Endothelial cell of umbilical vein (primary cell): ENCODE data around the gene EHBP1L1. TPM values are rescaled to one million over a fixed set of nuclear protein-coding genes. Genes with fewer than 3 reads are reported as not detected.

Source experiments
- BruUV-seq: library from RNA; stranded (reverse); fragments of 400-500 nt; replicated peaks from 2 replicates; lab custom pipeline; 2021; lab: Mats Ljungman, UMichigan
- CTCF ChIA-PET: fragments of 300-600, 350-600 bp; sonication (Branson Sonifier 250); formaldehyde crosslinking; loops from one replicate; lab custom pipeline; 2021; ENCODE audit warnings: antibody characterized with exemption, inconsistent platforms; lab: Charles Lee
- POLR2A ChIA-PET: fragments of 300-600, 350-600 bp; sonication (Branson Sonifier 250); formaldehyde crosslinking; loops from one replicate; lab custom pipeline; 2021; ENCODE audit warnings: antibody characterized with exemption, inconsistent platforms; lab: Charles Lee
- DNase-seq: peaks from one replicate; pipeline ENCODE4 v3.0.0-alpha.2; 2011; ENCODE audit warnings: low read depth, low spot score
- FAIRE-seq: peaks from 2 replicates; lab custom pipeline; 2011; peaks lifted over from hg19 to GRCh38; lab: Jason Lieb, UNC
- H2AFZ ChIP-seq: 2 replicates; pipeline ENCODE4 v1.6.0; 2012; ENCODE audit warnings: low read depth, low read length, control low read depth, inconsistent platforms
- H3K27ac ChIP-seq: 2 replicates; pipeline ENCODE4 v1.5.1; 2011; ENCODE audit warnings: low read depth, mild to moderate bottlenecking, control low read depth, low read length, moderate library complexity; ENCODE audit not compliant: insufficient read depth
- H3K27me3 ChIP-seq, 2 experiments: 2 replicates each; pipeline versions ENCODE4 v1.6.0 to v1.6.1; 2011; ENCODE audit warnings: low read length in 2 of 2, mixed read lengths in 1 of 2; ENCODE audit not compliant: control insufficient read depth in 2 of 2, insufficient read depth in 2 of 2
- H3K36me3 ChIP-seq, 2 experiments: 2 replicates in 1 of 2; 3 replicates in 1 of 2; pipeline ENCODE4 v1.5.1; 2011; ENCODE audit warnings: low read length in 2 of 2, mild to moderate bottlenecking in 1 of 2, moderate library complexity in 1 of 2; ENCODE audit not compliant: control insufficient read depth in 2 of 2, insufficient read depth in 2 of 2; ENCODE audit errors: extremely low read depth in 1 of 2
- H3K4me1 ChIP-seq: 3 replicates; pipeline ENCODE4 v1.5.1; 2011; ENCODE audit warnings: mild to moderate bottlenecking, low read length; ENCODE audit not compliant: control insufficient read depth, insufficient read depth; ENCODE audit errors: extremely low read depth
- H3K4me2 ChIP-seq: 2 replicates; pipeline ENCODE4 v1.6.1; 2011; ENCODE audit warnings: low read length, control low read depth, mixed read lengths; ENCODE audit not compliant: insufficient read depth
- H3K4me3 ChIP-seq, 3 experiments: fragments of 200-600 bp in 1 of 3; sonication (generic), shearing (Covaris generic) in 1 of 3; replicated peaks in 1 of 3; 2 replicates each; pipeline ENCODE4 v1.5.1; 2011 to 2016; ENCODE audit warnings: control low read depth in 3 of 3, low read length in 3 of 3, mild to moderate bottlenecking in 2 of 3, inconsistent platforms in 1 of 3, low read depth in 1 of 3, moderate library complexity in 1 of 3; ENCODE audit not compliant: insufficient read depth in 1 of 3
- H3K79me2 ChIP-seq: 2 replicates; pipeline ENCODE4 v1.6.0; 2012; ENCODE audit warnings: low read length, inconsistent platforms; ENCODE audit not compliant: control insufficient read depth, insufficient read depth
- H3K9ac ChIP-seq: replicated peaks from 2 replicates; pipeline ENCODE3; 2011; ENCODE audit warnings: low read length, control low read depth; ENCODE audit not compliant: insufficient read depth; ENCODE audit errors: extremely low read depth
- H3K9me1 ChIP-seq: replicated peaks from 3 replicates; pipeline ENCODE4 v1.6.0; 2011; ENCODE audit warnings: mild to moderate bottlenecking, low read length; ENCODE audit not compliant: control insufficient read depth, insufficient read depth; ENCODE audit errors: extremely low read depth
- H3K9me3 ChIP-seq: replicated peaks from 2 replicates; pipeline ENCODE4 v1.5.1; 2012; ENCODE audit warnings: low read length, inconsistent platforms; ENCODE audit not compliant: control insufficient read depth, insufficient read depth
- H4K20me1 ChIP-seq: replicated peaks from 2 replicates; pipeline ENCODE3; 2011; ENCODE audit warnings: mild to moderate bottlenecking, low read length; ENCODE audit not compliant: control insufficient read depth, insufficient read depth; ENCODE audit errors: extremely low read depth
- EZH2 ChIP-seq: IDR thresholded peaks from 2 replicates; pipeline ENCODE4 v1.6.1; 2012; ENCODE audit warnings: borderline replicate concordance, low read depth, mild to moderate bottlenecking, moderate library complexity, low read length, inconsistent platforms; ENCODE audit not compliant: severe bottlenecking
- FOS ChIP-seq: IDR thresholded peaks from 2 replicates; pipeline ENCODE4 v1.6.1; 2011; ENCODE audit warnings: mild to moderate bottlenecking, low read length, moderate library complexity, borderline replicate concordance; ENCODE audit not compliant: insufficient read depth
- GATA2 ChIP-seq: IDR thresholded peaks from 2 replicates; pipeline ENCODE4 v1.7.0; 2011; ENCODE audit warnings: low read depth, mild to moderate bottlenecking, moderate library complexity, mixed read lengths, low read length; ENCODE audit not compliant: insufficient read length, insufficient read depth
- JUN ChIP-seq: IDR thresholded peaks from 2 replicates; pipeline ENCODE4 v1.6.1; 2011; ENCODE audit warnings: borderline replicate concordance, low read depth; ENCODE audit not compliant: insufficient read length, insufficient read depth
- POLR2A ChIP-seq: IDR thresholded peaks from 2 replicates; pipeline ENCODE4 v1.6.1; 2012; ENCODE audit warnings: low read depth, mild to moderate bottlenecking, control low read depth, low read length
- POLR2AphosphoS5 ChIP-seq: IDR thresholded peaks from 2 replicates; pipeline ENCODE4 v1.6.1; 2012; ENCODE audit warnings: low read depth, mild to moderate bottlenecking, control low read depth, low read length, moderate library complexity; ENCODE audit not compliant: insufficient read depth
- dilution Hi-C: fragments of 300-500 bp; cut with MboI; formaldehyde crosslinking; loops from one replicate; pipeline ENCODE4 v1.15.0; 2019; ENCODE audit warnings: low sequenced_read_pairs; ENCODE audit not compliant: extremely low pct_ligation_motif_present
- intact Hi-C: fragments of 100-400 bp; cut with micrococcal nuclease; formaldehyde crosslinking; loops from one replicate; pipeline ENCODE4 v1.10.0; 2022
- polyA plus RNA-seq, 4 experiments: library from polyadenylated mRNA; depleted of rRNA in 3 of 4; stranded (reverse) in 3 of 4; unstranded in 1 of 4; fragments of >200 nt; gene quantifications; 2 replicates each; pipeline versions ENCODE4 v1.2.1 to v1.2.3, GENCODE V29; 2011 to 2012; ENCODE audit warnings: missing spikeins in 1 of 4
- total RNA-seq: library from RNA; stranded (reverse); gene quantifications from 2 replicates; pipeline ENCODE4 v1.2.3, GENCODE V29; 2021
- TF ChIP-seq, protein P1 (sequence below): IDR thresholded peaks from 2 replicates; pipeline ENCODE4 v1.6.1; 2011; ENCODE audit not compliant: insufficient read depth, insufficient read length
- TF ChIP-seq, protein P2 (sequence below), 2 donors: IDR thresholded peaks; 1 replicate in 1 of 2; 2 replicates in 1 of 2; pipeline ENCODE4 v1.5.1; 2011; ENCODE audit warnings: low read length in 2 of 2, mild to moderate bottlenecking in 2 of 2, moderate library complexity in 2 of 2, control low read depth in 1 of 2, inconsistent platforms in 1 of 2, low read depth in 1 of 2; ENCODE audit not compliant: insufficient read depth in 1 of 2; ENCODE audit errors: extremely low read depth in 1 of 2

The EHBP1L1 gene
- total and polyA plus RNA-seq, 2 donors (not counting 3 experiments of a cell fraction or from before 2014, with no cell fraction given): 12.7 to 19.7 TPM

- Histone ChIP-seq H3K4me1 (peaks cover 6% of the 10 kb centered on the region), H3K4me3 (no peak overlapping the region), H3K27me3 (no peaks in the 10 kb centered on the region), H3K9me3 (no peaks in the 10 kb centered on the region), H3K27ac (no peak overlapping the region), H3K36me3 (peaks cover 3 to 26% of the 10 kb centered on the region in 2 experiments), H3K4me2 (no peak overlapping the region), H3K9ac (no peak overlapping the region), H4K20me1 (no peaks in the 10 kb centered on the region), H3K79me2 (no peaks in the 10 kb centered on the region), H3K9me1 (no peaks in the 10 kb centered on the region), H2AFZ (no peak overlapping the region)
- TF ChIP-seq POLR2A: no peak
- TF ChIP-seq GATA2: no peak
- no peak for TF ChIP-seq FOS
- no peak for TF ChIP-seq EZH2
- TF ChIP-seq JUN: no peak
- TF ChIP-seq, protein P1, sequence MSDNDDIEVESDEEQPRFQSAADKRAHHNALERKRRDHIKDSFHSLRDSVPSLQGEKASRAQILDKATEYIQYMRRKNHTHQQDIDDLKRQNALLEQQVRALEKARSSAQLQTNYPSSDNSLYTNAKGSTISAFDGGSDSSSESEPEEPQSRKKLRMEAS: no peak
- no peak for TF ChIP-seq POLR2AphosphoS5
- TF ChIP-seq, protein P2, sequence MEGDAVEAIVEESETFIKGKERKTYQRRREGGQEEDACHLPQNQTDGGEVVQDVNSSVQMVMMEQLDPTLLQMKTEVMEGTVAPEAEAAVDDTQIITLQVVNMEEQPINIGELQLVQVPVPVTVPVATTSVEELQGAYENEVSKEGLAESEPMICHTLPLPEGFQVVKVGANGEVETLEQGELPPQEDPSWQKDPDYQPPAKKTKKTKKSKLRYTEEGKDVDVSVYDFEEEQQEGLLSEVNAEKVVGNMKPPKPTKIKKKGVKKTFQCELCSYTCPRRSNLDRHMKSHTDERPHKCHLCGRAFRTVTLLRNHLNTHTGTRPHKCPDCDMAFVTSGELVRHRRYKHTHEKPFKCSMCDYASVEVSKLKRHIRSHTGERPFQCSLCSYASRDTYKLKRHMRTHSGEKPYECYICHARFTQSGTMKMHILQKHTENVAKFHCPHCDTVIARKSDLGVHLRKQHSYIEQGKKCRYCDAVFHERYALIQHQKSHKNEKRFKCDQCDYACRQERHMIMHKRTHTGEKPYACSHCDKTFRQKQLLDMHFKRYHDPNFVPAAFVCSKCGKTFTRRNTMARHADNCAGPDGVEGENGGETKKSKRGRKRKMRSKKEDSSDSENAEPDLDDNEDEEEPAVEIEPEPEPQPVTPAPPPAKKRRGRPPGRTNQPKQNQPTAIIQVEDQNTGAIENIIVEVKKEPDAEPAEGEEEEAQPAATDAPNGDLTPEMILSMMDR (IDR thresholded peaks at IDR 0.05; ENCODE audit: extremely low read depth in 1 of 2, insufficient read depth in 1 of 2, low read depth in 1 of 2, low read length in 2 of 2): no peak
- BruUV-seq: no TSS peak
- dilution Hi-C loops: no loop called here
- no peak for DNase-seq
- CTCF ChIA-PET: interaction anchor here (1.0 to 6.1 kb wide), 3 partner anchors 32 to 53 kb away, joined by 5 to 206 read pairs (median 5); partner anchors contain the start of genes FAM89B, KCNK7 and ZNRD2
- FAIRE-seq: no peak
- intact Hi-C loops: no loop called here
- POLR2A ChIA-PET: no interaction called here
Observed at GRCh38 chr11:65537620-65538231, 38.1 kb upstream of the EHBP1L1 start.
